DMS114 treated with DMSO at 0.1 percent for 48 hours (cell line): Measurements from ENCODE around the gene FOXD2.

Experiments used
- DNase-seq: peaks from one replicate; lab custom pipeline; 2025; ENCODE audit not compliant: unreplicated experiment; lab: John Stamatoyannopoulos, UW

FOXD2 gene

GRCh38 chr1:47459253-47459788 is 21.5 kb downstream of the FOXD2 start:
- no peak for DNase-seq

GRCh38 chr1:47460040-47460439 is 22.2 kb downstream of the FOXD2 start:
- no peak for DNase-seq

- DNase-seq = no peak
Observed at GRCh38 chr1:47460456-47460855, 22.6 kb downstream of the FOXD2 start.

DNA sequence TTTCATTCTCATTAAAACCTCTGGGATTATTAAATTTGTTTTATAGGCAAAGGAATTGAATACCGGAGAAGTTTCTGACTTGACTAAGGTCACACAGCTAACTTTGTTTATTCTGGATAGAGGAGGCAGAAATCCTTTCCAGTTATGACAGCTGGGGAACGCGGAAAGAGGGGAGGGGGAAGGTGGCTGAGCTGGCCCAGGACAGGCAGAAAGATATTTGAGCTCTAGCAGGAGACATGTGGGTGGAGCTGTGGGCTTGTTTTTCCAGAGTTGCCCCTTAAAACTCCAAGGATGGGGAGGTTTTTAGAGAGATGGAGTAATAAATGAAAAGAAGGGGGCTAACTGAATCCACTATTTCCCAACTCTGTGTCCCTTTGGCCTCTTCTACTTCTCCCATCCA is 27.8 kb downstream of the FOXD2 start:
- DNase-seq = no peak

GRCh38 chr1:47468709-47469389 is 31.0 kb downstream of the FOXD2 start:
- no peak for DNase-seq

DNA sequence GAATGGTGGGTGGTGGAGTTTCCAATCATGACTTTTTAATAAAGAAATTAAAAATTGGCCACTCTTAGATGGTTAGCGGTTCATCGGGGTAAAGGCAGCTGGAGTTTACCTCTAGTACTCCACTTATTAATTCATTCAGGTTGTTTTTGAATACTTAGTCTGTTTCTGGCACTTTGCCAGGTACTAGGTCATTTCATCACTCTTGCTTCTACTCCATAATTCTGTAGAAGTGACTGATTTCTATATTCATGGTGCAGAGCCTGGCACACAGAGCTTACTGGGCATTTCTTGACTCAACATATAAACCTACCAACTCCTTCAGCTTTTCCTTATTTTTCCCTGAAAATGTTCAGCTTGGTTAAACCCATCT is 31.5 kb downstream of the FOXD2 start:
- DNase-seq = no peak

GRCh38 chr1:47469910-47470309 is 32.1 kb downstream of the FOXD2 start:
- DNase-seq = no peak

DNA sequence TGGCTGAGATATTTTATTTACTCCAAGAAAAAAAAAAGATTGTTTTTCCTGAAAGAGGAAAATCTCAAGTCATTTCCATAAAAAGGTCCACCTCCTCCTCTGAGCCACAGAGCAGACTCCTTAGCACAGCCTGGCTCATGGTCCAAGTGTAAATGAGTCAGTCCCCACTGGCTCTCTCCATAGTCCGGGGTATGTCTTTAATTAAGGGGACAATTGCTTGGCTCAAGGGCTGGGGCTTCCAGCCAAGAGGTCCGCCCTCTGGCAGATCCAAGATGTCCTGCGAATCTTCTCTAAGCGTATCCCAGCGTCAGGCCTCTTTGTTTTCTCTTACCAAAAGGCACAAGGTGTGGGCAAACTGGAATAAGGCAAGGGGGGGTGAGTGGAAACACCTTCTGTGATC is 33.3 kb downstream of the FOXD2 start:
- no peak for DNase-seq

DNA sequence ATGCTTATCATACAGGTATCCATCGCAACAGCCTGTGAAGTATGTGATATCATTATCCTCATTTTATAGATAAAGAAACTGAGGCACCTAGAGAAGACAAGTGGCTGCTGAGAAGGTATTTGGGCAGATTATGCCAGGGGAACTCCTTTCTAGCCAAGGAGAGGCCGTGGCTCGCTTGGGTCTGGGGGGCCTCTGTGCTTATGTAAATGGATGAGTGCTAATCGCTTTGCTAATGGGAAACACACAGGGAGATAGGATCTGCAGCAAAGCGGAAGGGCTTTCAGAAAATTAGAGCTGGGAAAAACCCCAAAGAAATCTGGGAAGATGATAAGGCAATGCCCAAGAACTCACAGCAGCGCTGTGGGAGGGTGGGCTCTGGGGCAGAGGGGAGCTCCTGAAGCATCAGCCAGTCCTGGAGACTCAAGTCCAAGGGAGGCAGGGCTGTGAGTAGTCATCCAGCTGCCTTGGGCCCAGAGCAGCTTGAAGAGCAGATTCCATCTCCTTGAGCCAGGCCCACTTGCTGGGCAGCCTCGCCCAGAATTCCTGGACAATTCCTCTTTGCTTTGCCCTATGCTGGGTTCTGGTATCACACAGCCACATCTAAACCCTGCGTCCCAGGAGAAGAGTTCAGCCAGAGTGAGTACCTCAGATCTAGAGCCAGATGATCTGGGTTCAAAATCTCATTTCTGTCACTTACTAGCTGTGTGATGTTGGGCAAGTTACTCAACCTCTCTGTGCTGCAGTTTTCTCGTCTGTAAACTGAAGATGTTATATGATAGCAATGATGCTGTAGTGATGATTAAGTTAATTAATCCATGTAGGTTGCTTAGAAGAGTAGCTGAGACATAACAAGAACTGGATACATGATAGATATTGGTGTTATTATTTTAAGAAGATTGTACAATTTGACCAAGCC is 36.7 kb downstream of the FOXD2 start:
- DNase-seq = no peak

GRCh38 chr1:47477595-47478080 is 39.8 kb downstream of the FOXD2 start:
- DNase-seq = no peak

- DNase-seq = no peak
Observed at GRCh38 chr1:47478090-47478489, 40.2 kb downstream of the FOXD2 start.

DNA sequence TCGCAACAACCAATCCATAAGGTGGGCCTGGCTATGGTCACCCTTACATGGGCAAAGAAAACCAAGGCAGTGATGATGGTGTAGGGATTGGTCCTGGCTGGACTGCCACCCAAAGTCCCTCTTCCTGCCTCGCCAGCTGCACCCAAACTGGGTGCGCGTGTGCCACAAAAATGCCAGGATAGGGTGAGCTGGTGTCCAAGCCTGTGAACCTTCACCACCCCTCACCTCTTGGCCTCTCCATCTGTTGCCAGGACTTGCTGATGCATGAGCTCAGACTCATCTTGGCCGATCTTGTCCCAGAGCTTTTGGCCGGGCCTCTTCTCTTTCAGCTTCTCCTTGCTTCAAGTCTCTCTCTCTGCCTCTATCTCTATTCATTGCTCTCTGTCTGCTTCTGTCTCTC is 41.8 kb downstream of the FOXD2 start:
- DNase-seq = no peak

- DNase-seq = no peak
Observed at GRCh38 chr1:47481936-47482335, 44.1 kb downstream of the FOXD2 start.

DNA sequence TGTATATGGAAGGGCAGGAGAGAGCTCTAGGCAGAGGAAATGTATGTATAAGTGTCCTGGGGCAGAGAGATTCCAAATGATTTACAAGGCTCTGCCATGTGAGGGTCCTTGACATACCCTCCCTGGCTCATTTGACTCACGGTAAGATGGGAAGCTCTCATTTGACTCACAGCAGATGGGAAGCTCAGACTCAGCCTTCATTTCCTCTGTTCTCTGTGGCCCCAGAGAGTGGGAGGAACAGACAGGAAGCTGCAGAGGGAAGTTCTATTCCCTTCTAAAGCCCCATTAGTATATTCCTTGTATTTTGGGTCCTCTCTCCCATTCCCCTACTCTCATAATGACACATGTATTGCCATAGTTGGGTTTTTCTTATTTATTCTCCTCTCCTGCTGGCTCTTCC is 44.9 kb downstream of the FOXD2 start:
- no peak for DNase-seq

GRCh38 chr1:47483651-47484050 is 45.8 kb downstream of the FOXD2 start:
- DNase-seq = no peak

GRCh38 chr1:47485817-47486216 is 48.0 kb downstream of the FOXD2 start:
- DNase-seq = no peak

GRCh38 chr1:47487332-47487731 is 49.5 kb downstream of the FOXD2 start:
- DNase-seq = no peak

DNA sequence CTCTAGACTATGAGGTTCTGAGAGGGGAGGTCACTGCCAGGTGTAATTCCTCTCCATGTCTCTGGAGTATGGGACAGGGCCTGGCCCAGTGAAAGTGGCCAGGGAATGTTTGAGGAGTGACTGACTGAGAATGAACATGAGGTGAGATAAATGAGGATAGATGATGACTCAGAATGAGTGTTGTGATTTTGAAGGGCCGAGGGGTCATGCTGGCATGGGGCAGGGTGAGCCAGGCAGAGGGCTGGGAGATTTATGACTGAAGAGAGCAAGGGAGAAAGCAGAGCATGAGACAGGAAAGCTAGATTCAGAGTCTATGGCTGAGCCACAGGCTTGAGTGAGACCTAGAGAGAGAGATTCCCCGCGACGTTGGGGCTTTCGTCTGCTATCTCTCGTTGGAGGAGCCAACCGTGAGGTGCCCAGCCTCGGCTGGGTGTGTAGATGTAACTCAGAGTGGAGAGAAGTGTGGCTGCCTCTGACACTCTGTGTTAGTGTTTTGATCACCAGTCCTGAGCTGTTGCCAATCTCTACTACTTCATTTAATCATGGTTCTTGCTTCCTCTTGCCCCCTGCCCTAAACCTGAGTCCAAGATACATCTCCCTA is 50.1 kb downstream of the FOXD2 start:
- DNase-seq = no peak
